ENCODE results near the gene PRDM10.

- TF ChIP-seq CTCF (IDR thresholded peaks at IDR 0.05) (no peak), POLR2A (IDR thresholded peaks at IDR 0.05) (no peak)
Observed at GRCh38 chr11:129989149-129989813, 13.4 kb downstream of the PRDM10 start.

All from right lobe of liver (tissue), 4 donors.